Measurements from ENCODE around the gene STK36. TPM values are rescaled to one million over a fixed set of nuclear protein-coding genes. Genes with fewer than 3 reads are reported as not detected.

STK36 gene
- total RNA-seq, 1 donor from 2014 or later, result 71.1 TPM

- DNase-seq (ENCODE audit: low spot score), result no peak
These were observed 11.9 kb upstream of the STK36 start for GRCh38 chr2:218659988-218660358.

- no peak for DNase-seq (ENCODE audit: low spot score)
These were observed 9.5 kb upstream of the STK36 start for GRCh38 chr2:218662377-218662776.

- DNase-seq (ENCODE audit: low spot score), result no peak
These were observed 9.1 kb upstream of the STK36 start for GRCh38 chr2:218662827-218663226.

- no peak for DNase-seq (ENCODE audit: low spot score)
These were observed 8.0 kb upstream of the STK36 start for GRCh38 chr2:218663901-218664300.

- DNase-seq (ENCODE audit: low spot score), result no peak
These were observed 7.2 kb upstream of the STK36 start for GRCh38 chr2:218664653-218665052.

GRCh38 chr2:218671097-218671653 lies 711 bp upstream of the STK36 start:
- DNase-seq (ENCODE audit: low spot score), result no peak

- no peak for DNase-seq (ENCODE audit: low spot score)
These were observed 7.2 kb downstream of the STK36 start for GRCh38 chr2:218679119-218679518.

GRCh38 chr2:218680061-218680460 lies 8.2 kb downstream of the STK36 start:
- DNase-seq (ENCODE audit: low spot score), result no peak

GRCh38 chr2:218687400-218688060 lies 15.6 kb downstream of the STK36 start:
- DNase-seq (ENCODE audit: low spot score), result peak; percentile 52

- DNase-seq (ENCODE audit: low spot score), result no peak
These were observed 19.3 kb downstream of the STK36 start for GRCh38 chr2:218691234-218691633.

- DNase-seq (ENCODE audit: low spot score), result no peak
These were observed 22.7 kb downstream of the STK36 start for GRCh38 chr2:218694405-218695145.

- DNase-seq (ENCODE audit: low spot score), result no peak
These were observed 27.0 kb downstream of the STK36 start for GRCh38 chr2:218698885-218699284.

GRCh38 chr2:218701806-218702205 lies 29.9 kb downstream of the STK36 start:
- no peak for DNase-seq (ENCODE audit: low spot score)

GRCh38 chr2:218703341-218703740 lies 31.5 kb downstream of the STK36 start:
- no peak for DNase-seq (ENCODE audit: low spot score)

GRCh38 chr2:218708086-218708485 lies 36.2 kb downstream of the STK36 start:
- DNase-seq (ENCODE audit: low spot score), result no peak

GRCh38 chr2:218709908-218710307 lies 38.0 kb downstream of the STK36 start:
- no peak for DNase-seq (ENCODE audit: low spot score)

- no peak for DNase-seq (ENCODE audit: low spot score)
These were observed 38.4 kb downstream of the STK36 start for GRCh38 chr2:218710334-218710686.

- DNase-seq (ENCODE audit: low spot score), result peak; percentile 98
These were observed 39.0 kb downstream of the STK36 start, which contains the start of gene TTLL4 for GRCh38 chr2:218710687-218711549. Gene TTLL4 (plus strand): TSS chr2:218710835. CDS start chr2:218737677, 26,842 bp downstream.

- DNase-seq (ENCODE audit: low spot score), result no peak
These were observed 39.7 kb downstream of the STK36 start for GRCh38 chr2:218711550-218711929.

- no peak for DNase-seq (ENCODE audit: low spot score)
These were observed 42.0 kb downstream of the STK36 start for GRCh38 chr2:218713922-218714321.

GRCh38 chr2:218716070-218716469 lies 44.2 kb downstream of the STK36 start:
- no peak for DNase-seq (ENCODE audit: low spot score)

- no peak for DNase-seq (ENCODE audit: low spot score)
These were observed 45.4 kb downstream of the STK36 start for GRCh38 chr2:218717262-218717661.
